DMS79 (cell line): Measurements from ENCODE around the gene USH2A.
"Not testable (repeated sequence)": the region's sequence is repeated elsewhere in the genome, so short reads cannot be mapped to it uniquely, and the experiment has no call there.

ENCODE experiments used
- DNase-seq: peaks from one replicate; lab custom pipeline; 2025; lab: John Stamatoyannopoulos, UW

The USH2A gene

DNA sequence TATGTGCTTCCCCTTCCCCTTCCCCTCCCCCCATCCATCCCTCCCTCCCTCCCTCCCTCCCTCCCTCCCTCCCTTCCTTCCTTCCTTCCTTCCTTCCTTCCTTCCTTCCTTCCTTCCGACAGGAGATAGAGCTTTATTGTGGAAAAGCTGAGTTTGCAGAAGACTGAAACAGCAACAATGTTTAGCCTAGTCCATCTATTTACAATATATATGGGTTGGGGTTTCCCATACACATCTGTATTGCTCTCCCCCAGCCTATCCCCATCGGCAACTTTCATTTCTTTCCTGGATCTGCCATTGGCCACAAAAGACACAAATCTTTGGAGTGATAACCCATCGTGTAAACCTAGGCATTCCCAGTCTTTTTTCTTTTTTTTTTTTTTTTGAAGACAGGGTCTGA is 222.3 kb downstream of the USH2A start:
- DNase-seq, result no peak

DNA sequence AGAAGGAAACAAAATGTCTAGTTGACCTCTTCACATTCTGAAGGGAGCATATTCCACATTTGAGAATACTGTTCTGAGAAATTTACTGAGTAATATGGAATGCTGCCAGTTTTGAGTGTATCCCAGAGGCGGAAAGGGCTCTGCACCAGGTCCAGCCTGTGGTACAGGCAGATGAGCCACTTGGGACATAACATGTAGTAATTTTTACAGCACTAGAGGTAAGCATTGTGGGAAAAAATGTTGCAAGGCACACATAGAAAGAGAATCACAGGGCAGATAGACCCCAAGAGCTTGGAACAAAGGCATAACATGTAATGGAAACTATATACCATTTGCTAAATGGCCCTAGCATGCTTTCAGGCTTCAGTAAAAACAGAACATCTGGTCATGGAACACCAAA is 228.5 kb downstream of the USH2A start:
- no peak for DNase-seq

DNA sequence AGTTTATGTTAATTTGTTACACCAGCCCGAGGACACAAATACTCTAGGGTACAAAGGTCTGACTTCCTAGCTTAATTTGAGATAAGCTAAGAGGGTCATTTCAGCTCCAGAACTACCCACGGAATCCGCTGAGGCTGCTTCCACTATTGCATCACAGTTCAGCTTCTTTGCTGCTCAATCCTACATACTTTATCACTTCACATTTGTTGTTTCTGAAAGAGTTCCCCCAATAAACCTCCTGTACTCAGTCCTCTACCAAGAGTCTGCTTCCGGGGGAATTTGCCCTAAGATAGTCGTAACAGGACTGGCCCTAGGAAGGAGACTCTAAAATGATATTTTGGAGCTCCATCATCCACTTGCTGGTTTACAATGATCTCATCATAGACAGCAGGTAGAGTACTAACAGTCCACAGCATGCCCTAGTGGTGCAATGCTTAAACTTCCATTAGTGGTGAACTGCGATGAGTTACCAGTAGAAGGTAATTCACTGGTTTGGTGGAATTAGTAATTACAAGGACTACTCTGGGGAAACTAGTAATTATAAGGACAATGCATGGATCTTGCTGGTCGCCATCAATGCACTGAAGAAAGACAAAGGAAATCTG is 229.3 kb downstream of the USH2A start:
- DNase-seq, result no peak

DNA sequence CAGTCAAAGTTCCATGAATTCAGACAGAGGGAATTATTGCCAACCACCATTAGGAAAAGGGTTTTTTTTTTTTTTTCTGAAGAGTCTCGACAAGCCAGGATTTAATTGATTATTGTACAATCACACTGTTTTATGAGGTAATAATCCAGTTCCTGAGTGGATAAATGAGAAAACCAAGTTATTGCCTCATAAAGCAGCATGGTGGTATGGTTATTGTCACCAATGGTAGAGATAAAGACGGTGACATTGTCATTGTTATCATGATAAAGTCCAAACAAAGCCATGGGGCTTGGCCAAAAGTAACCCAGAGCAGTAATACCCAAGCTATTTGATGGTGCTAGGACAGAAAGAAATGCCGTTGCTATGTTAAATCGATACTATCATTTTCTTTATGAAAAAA is 232.8 kb downstream of the USH2A start:
- no peak for DNase-seq

DNA sequence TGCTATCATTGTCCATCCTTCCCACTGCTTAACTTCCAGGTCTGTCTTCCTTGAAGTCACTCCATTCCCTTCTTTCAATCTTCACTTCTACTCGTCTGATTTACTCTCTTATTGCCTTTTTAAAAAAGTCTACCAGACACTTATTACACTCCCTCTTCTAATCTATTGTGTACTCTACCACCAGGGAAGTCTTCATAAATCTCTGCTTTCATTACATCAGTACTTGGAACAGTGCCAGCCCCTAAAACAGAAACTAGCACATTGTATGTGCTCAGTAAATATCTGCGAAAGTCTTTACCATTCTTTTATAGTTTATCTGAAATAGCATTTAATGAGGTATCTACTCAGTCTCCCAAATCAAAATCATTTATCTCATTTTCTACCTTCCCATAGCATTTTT is 236.4 kb downstream of the USH2A start:
- no peak for DNase-seq

DNA sequence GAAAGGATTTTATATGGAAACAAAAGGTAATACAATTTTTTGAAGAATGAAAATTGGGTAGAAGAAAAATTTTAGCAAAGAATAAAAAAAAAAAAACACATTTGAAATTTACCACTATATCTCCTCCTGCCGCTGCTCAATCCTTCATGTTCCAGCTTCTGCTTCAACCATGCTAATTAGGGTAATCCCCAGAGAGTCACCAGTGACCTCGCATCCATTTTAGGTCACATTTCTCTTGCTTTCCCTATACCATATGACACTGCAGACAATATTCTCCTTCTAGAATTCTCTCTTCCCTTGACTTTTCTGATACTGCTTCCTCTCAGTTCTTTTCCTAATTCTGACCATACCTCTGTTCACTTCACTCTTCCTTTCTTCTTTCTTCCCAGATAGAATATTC is 237.1 kb downstream of the USH2A start:
- DNase-seq, result no peak

DNA sequence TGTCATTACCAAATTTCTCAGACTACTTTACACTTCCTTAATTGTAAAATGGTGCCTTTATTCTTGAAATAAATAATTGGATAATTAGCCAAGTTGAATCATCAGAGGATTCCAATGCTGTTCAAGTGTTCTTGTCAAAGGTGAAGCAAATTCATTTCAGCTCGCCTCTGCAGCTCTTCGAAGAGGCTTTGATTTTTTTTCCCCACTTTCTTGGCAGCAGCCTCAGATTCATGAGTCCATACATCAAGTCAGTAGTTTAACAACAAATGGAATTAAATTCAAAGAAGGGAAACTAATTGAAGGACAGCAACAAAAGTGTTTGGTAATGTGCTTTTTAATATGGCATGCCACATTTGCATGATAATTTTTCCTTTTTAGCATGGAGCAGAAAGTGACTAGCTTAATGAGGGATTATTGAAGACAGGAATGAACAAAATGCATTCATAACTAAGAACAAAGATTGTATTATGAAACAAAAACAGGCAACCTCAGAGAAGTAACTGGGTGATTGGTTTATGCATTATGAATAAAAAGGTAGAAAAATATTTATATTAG is 239.0 kb downstream of the USH2A start:
- DNase-seq, result no peak

DNA sequence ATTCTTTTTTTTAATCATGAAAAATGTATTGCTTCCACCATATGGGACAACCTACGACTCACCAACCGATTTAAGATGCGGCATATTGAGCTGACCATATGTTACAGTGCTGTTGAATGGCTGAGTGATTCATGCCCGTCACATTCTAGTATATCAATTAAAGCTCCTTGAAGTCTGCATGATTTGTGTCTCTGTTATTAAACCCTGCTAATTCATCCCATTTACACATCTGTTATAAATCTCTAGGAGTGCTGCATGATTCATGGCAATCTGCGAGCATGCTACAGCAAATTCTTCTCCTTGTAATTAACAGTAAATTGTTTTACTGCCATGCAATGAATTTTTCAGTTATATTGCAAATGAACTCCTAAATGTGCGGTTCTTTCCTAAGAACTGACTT is 239.8 kb downstream of the USH2A start:
- DNase-seq, result no peak

DNA sequence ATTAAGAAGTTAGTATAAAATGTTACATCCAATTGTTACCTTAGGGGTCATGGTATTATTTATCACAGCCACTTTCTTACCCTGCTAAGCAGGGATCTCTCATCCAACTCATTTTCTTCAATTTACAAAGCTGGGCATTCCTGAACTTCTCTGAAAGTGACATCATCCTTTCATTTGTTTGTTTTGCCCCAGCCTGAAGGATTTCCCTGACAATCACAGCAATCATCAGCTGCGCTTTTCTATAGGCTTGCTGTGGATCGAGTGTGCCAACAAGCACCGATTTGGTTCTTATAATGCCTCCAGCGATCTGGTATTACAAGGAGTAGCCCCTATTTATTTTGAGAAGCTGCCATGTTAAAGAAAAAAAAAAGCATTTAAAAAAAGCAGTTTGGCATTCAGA is 240.2 kb downstream of the USH2A start:
- no peak for DNase-seq

DNA sequence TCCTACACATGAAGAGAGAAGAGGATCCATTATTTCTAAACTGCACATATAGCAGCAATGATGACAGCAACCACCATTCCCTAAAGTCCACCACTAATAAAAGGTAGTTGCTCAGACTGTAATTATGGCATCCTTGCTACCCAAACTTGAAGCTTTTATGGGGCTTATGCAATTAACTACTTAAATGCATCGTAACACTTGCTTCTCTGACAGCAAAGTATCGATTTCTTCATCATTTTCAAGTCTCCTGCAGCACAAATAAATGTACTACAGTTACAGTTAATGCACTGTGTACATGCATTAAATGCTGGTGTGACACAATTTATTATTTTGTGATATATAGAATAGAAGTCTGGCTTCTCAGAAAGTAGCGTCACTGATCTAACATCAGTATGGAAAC is 241.7 kb downstream of the USH2A start:
- DNase-seq, result no peak

DNA sequence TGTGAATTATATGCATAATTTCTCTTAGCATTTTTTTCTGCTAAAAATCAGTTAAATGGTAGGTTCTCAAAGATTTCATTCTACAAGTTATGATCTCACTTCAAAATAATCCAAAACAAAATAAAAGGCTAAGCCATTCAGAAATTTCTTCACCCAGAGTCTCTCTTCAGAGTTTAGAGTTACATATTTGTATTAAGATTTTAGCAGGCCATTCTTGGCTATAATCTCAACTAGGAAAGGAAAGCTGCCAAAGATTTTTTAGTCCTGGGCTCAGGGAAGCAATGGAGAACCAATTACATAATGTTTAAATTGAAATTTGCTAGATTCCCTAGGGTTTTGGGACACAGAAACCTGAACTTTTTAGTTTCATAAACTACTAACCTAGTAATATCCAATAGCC is 245.0 kb downstream of the USH2A start:
- DNase-seq, result no peak

DNA sequence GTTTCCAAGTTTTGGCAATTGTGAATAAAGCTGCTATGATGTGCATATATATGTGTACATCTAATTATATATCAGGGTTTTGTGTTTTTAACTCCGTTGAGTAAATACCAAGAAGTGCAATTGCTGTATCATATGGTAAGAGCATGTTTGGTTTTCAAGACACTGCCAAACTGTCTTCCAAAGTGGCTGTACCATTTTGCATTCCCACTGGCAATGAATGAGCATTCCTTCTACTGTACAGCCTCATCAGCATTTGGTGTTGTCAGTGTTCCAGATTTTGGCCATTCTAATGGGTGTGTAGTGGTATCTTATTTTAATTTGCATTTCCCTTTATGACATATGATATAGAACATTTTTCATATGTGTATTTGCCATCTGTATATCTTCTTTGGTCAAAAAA is 246.3 kb downstream of the USH2A start:
- DNase-seq, result no peak

DNA sequence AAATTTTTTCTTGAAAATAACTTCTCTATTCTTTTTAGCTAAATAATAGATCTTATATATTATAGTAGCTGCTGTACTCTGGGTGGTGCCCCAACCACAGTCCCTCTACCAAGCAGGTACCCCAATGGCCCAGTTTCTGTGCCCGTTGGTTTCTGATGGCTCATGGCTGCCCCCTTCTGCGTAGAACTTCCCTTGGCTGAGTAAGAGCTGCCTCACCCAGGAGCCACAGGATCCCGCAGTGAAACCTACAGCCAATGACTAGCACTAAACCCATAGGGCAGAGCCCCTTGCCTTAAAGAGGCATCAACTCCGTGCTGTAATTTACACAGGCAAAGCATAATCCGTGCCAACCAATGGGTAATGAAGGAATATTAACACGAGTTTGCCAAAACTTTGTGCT is 247.5 kb downstream of the USH2A start:
- DNase-seq, result no peak

DNA sequence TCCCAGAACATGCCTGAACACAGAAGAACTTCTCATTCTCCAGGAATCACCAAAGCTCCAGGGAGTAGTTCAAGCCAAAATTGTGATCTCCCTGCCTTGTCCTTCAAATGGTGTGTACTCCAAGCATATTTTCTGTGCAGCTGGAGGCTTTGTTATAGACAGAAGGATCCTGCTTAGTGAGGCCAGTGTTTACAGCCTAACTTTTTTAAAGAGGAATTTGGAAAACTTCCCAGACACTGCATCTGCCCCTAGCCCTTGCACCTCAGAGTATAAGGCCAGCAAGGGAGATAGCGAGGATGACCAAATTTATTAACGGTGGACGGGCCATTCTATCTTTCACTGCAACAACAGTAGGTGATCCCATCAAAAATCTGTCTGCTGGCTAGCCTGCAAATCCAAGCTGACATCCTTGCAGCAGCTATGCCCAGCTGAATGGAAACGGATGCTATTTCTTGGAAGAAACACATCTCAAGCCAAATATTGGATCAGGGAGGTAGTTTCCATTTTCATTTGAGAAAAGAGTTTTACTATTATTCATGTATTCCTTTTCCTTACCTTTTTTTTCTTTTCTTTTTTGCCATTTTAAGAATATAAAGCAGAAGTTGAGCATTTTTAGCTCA is 249.8 kb downstream of the USH2A start:
- no peak for DNase-seq

DNA sequence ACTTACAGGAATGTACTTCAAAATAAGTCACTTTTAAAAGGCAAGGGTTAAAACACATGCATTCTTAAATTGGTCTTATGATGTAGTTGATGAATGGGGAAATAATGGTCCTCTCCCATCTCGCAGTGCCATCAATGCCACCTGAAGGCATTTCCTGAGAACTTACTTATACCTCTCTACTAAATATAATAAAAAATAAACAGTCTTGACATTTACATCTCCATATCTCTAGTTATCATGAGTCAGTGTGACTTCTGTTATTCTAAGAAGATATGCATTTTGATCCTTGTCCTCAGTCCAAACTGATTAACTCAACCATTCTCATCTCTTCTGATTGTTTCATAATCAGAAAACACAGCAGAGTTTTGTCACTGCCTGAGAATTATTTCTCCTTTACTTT is 253.9 kb downstream of the USH2A start:
- DNase-seq, result no peak

DNA sequence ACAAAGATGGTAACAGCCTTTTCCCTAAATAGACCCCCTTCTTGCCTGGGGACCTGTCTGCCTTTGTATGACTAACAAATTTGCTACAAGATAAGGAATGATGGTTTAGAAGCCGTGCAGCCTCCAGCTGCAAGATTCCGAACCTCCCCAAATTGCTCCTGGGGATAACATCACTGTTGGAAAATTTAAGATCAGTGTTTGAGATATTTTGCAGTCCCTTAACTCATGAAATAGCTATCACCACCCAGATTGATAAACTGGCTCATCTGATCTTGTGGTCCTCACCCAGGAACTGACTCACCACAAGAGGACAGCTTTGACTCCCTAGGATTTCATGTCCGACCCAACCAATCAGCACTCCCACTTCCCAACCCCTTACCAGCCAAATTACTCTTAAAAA is 254.7 kb downstream of the USH2A start:
- no peak for DNase-seq

DNA sequence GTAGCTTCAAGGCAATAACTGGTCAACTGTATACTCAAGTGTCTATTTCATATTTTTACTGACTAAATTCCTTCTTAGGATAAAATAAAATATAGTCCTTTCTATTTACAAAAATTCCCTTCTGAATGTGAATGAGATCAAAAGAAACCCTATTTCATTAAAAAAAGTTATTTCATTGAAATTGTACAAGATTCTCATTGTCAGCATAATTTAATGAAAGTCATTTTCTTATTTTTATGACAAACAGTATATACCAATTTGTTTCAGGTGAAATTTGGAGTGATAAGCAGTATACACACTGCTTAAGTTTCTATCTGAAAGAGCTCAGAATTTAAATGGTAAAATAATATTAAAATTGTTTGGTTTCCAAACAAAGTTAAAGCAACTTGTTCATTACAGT is 269.2 kb downstream of the USH2A start:
- no peak for DNase-seq

DNA sequence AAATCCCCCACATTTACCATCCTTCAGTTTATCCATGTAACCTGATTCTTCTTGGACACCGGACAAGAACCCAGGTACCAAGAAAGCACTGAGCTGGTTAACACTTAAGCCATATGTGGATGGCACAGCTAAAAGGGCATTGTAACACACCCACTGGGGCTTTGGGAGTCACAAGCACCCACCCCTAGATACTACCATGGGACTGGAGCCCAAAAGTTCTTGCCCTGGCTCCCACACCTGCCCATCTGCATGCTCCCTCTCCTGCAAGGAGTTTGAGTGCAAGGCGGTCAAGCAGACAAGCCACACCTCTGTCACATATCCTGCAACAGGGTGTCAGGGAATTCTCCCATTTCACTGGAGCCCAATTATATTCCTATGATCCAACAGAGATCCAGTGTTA is 270.1 kb downstream of the USH2A start:
- no peak for DNase-seq

DNA sequence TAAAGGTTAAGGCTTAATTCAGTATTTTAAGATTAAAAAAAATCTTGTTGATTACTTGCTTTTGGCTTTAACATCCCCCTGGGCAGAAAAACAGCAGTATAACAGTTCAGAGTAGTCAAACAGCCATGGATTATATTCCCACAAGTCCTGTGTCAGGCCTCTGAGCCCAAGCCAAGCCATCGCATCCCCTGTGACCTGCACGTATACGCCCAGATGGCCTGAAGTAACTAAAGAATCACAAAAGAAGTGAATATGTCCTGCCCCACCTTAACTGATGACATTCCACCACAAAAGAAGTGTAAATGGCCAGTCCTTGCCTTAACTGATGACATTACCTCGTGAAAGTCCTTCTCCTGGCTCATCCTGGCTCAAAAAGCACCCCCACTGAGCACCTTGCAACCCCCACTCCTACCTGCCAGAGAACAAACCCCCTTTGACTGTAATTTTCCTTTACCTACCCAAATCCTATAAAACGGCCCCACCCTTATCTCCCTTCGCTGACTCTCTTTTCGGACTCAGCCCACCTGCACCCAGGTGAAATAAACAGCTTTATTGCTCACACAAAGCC is 277.7 kb downstream of the USH2A start:
- not testable (repeated sequence) for DNase-seq

DNA sequence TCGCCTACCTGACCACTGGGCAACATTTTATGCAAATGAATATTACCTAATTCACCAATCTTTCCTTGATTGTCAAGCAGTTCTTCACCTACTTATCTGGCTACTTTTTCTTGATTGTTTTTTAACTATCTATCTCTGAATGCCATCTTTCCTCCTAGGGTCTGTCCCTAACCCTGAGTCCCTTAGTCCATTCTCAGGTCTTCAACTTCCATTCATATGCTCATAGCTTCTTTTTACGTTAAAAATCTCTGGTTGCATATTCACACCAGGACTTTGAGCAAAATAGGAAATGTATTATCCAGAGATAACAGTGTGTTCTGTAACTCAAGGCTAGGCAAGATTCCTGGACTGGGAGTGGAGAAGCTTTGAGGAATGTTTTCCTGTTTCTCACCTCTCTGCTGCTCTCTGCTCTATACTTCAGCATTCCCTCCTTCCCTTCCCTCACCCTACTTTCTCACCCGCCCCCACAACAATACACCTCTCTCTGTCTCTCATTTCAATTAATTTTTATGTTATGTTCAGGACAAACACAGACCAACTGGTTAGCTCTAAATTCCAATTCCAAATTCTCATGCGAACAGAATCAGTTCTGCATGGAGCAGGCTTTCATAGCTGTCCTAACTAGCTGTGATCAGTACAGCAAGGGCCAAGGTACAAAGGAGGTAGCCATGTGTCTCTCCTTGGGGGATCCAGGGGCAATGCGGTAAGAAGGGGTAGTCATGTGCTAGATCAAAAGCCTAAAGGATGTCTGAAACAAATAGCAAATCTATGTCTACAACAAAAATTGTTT is 278.4 kb downstream of the USH2A start:
- DNase-seq, result no peak

DNA sequence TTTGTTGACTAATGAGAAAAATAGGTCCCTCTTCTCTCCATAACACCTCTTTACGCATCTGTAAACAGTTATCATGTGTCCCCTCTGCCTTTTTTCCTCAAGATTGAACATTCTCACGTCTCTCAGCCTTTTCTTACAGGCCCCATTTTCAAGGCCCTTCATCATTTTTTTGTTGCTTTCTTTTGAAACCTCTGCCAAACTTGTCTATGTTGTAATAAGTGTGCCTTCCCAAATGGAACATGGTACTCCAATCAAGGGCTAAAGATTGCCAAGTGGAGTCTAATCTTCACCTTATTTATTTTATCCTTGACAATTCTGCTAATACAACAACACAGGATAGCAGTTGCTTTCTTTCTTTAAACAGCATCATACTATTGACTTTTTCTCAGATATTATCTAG is 280.3 kb downstream of the USH2A start:
- DNase-seq, result no peak

DNA sequence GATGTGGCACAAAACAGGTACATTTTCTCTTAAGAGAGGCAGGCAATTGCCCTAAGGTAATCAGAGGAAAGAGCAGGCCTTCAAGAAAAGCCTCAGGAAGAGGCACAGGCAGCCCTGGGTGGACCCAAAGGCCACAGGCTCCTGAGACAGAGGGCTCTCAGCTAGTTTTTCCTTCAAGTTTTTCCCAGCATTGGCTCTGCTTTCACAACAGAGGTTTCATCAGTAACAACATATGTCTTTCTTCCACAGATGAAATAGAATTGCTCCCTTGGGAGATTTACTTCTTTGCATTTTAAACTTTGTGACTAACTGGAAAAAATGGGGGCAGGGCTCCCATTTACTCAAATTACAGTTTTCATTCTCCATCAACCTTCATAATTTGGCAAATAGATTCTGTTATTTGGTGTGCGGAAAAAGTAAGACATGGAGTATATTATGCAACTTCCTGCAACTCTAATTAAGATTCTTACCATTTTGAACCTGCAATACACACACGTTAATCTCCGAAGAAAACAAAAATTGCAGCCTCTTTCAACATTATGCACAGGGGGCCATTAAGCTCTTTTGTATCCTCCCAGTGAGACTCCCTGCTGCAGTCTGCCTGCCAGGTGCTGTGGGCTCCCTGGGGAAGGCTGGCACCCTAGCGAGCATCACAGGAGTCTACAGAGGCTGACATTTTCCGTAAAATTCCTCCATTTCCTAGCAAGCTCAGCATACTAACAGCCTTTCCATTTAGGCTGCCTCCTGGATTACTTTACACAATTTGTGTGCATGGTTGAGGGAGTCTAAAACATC is 282.3 kb downstream of the USH2A start:
- no peak for DNase-seq
